SU-DHL-6 (cell line): ENCODE results near the gene ZIC2.

ENCODE experiments used
- H2AFZ ChIP-seq: fragments of 200-600 bp; sonication (generic); 2 replicates; pipeline ENCODE4 v1.6.1; 2014; ENCODE audit warnings: low read depth, mild to moderate bottlenecking, moderate library complexity, mixed read lengths, antibody characterized with exemption, low read length; ENCODE audit not compliant: severe bottlenecking
- H3F3A ChIP-seq: fragments of 200-600 bp; shearing (Covaris generic); 2 replicates; pipeline ENCODE4 v1.6.0; 2016; ENCODE audit warnings: antibody characterized with exemption, mild to moderate bottlenecking; ENCODE audit not compliant: insufficient read depth
- H3K27ac ChIP-seq: fragments of 200-600 bp; sonication (generic); 2 replicates; pipeline ENCODE4 v1.5.1; 2016; ENCODE audit warnings: low read depth, mild to moderate bottlenecking, low read length, moderate library complexity, mixed read lengths
- H3K27me3 ChIP-seq: fragments of 200-600 bp; sonication (generic), shearing (Covaris generic); 2 replicates; pipeline ENCODE4 v1.6.0; 2014; ENCODE audit warnings: mild to moderate bottlenecking, low read length
- H3K36me3 ChIP-seq: fragments of 200-600 bp; sonication (generic); 2 replicates; pipeline ENCODE4 v1.6.1; 2014; ENCODE audit warnings: mild to moderate bottlenecking, low read length, mixed read lengths
- H3K4me2 ChIP-seq: fragments of 300-600, 200-600 bp; shearing (Covaris generic), sonication (generic); 2 replicates; pipeline ENCODE4 v1.6.0; 2014; ENCODE audit warnings: low read length, low read depth, mild to moderate bottlenecking; ENCODE audit not compliant: poor library complexity, severe bottlenecking
- H3K4me3 ChIP-seq: fragments of 200-600 bp; sonication (generic); 2 replicates; pipeline ENCODE4 v1.5.1; 2014; ENCODE audit warnings: antibody characterized with exemption, low read length, mild to moderate bottlenecking, mixed read lengths; ENCODE audit not compliant: insufficient read depth, poor library complexity, severe bottlenecking
- H3K79me2 ChIP-seq: fragments of 200-600 bp; sonication (generic); 2 replicates; pipeline ENCODE4 v1.6.1; 2014; ENCODE audit warnings: mild to moderate bottlenecking, low read length, moderate library complexity; ENCODE audit not compliant: insufficient read depth
- H3K9ac ChIP-seq: fragments of 200-600 bp; sonication (generic); 2 replicates; pipeline ENCODE4 v1.7.0; 2014; ENCODE audit warnings: mild to moderate bottlenecking, low read length
- H3K9me2 ChIP-seq: fragments of 200-600 bp; sonication (generic); replicated peaks from 2 replicates; pipeline ENCODE4 v1.6.1; 2014; ENCODE audit warnings: low read length; ENCODE audit not compliant: insufficient read depth
- H3K9me3 ChIP-seq: fragments of 200-600 bp; sonication (generic); 2 replicates; pipeline ENCODE4 v1.6.1; 2014; ENCODE audit warnings: low read length, mixed read lengths; ENCODE audit not compliant: insufficient read depth
- H4K20me1 ChIP-seq: fragments of 200-600 bp; sonication (generic); 2 replicates; pipeline ENCODE4 v1.6.1; 2014; ENCODE audit warnings: low read depth, mild to moderate bottlenecking, antibody characterized with exemption, low read length, moderate library complexity, mixed read lengths
- CTCF ChIP-seq: fragments of 200-600 bp; sonication (generic); IDR thresholded peaks from one replicate; pipeline ENCODE4 v1.5.1; 2017; ENCODE audit warnings: antibody characterized with exemption, mild to moderate bottlenecking, low read length, moderate library complexity; ENCODE audit not compliant: insufficient read depth, poor library complexity, severe bottlenecking
- EZH2phosphoT487 ChIP-seq: fragments of 200-600 bp; sonication (generic), shearing (Covaris generic); conservative IDR thresholded peaks from 2 replicates; pipeline ENCODE4 v1.6.1; 2018; ENCODE audit warnings: mild to moderate bottlenecking, antibody characterized with exemption, low read length, moderate library complexity, mixed read lengths

Gene ZIC2

GRCh38 chr13:99984461-99985240 is 3.1 kb downstream of the ZIC2 start:
- no peak overlapping the region for H3K4me3 ChIP-seq
- no peaks in the 10 kb centered on the region for H3K79me2 ChIP-seq
- no peaks in the 10 kb centered on the region for H3K27me3 ChIP-seq
- H4K20me1 ChIP-seq: no peaks in the 10 kb centered on the region
- H3K4me2 ChIP-seq: no peak overlapping the region
- no peaks in the 10 kb centered on the region for H3K9me2 ChIP-seq
- no peaks in the 10 kb centered on the region for H3F3A ChIP-seq
- H2AFZ ChIP-seq: no peak overlapping the region
- no peaks in the 10 kb centered on the region for H3K9me3 ChIP-seq
- TF ChIP-seq EZH2phosphoT487 (no peak), CTCF (no peak)
- H3K9ac ChIP-seq: no peak overlapping the region
- H3K36me3 ChIP-seq: no peaks in the 10 kb centered on the region
- H3K27ac ChIP-seq: no peak overlapping the region

GRCh38 chr13:99985241-99985874 is 3.8 kb downstream of the ZIC2 start:
- Histone ChIP-seq H3K27ac (no peak overlapping the region), H3K36me3 (no peaks in the 10 kb centered on the region), H4K20me1 (no peaks in the 10 kb centered on the region), H3K4me3 (no peak overlapping the region), H3K9me2 (no peaks in the 10 kb centered on the region), H3K4me2 (no peak overlapping the region), H3K9ac (no peak overlapping the region), H3K9me3 (no peaks in the 10 kb centered on the region), H3K27me3 (no peaks in the 10 kb centered on the region), H3F3A (no peaks in the 10 kb centered on the region), H2AFZ (no peak overlapping the region), H3K79me2 (no peaks in the 10 kb centered on the region)
- no peak for TF ChIP-seq CTCF
- TF ChIP-seq EZH2phosphoT487: no peak

GRCh38 chr13:99985886-99986527 is 4.4 kb downstream of the ZIC2 start:
- no peak overlapping the region for H3K27ac ChIP-seq
- H3K4me3 ChIP-seq: no peak overlapping the region
- no peaks in the 10 kb centered on the region for H3K9me2 ChIP-seq
- H3K9ac ChIP-seq: no peak overlapping the region
- no peaks in the 10 kb centered on the region for H3K27me3 ChIP-seq
- H4K20me1 ChIP-seq: no peaks in the 10 kb centered on the region
- no peaks in the 10 kb centered on the region for H3K9me3 ChIP-seq
- H3K79me2 ChIP-seq: no peaks in the 10 kb centered on the region
- H3K4me2 ChIP-seq: no peak overlapping the region
- no peaks in the 10 kb centered on the region for H3K36me3 ChIP-seq
- no peak overlapping the region for H2AFZ ChIP-seq
- no peaks in the 10 kb centered on the region for H3F3A ChIP-seq
- no peak for TF ChIP-seq EZH2phosphoT487
- TF ChIP-seq CTCF: no peak
